Measurements from ENCODE around the gene OR8K1.

OR8K1 gene

DNA sequence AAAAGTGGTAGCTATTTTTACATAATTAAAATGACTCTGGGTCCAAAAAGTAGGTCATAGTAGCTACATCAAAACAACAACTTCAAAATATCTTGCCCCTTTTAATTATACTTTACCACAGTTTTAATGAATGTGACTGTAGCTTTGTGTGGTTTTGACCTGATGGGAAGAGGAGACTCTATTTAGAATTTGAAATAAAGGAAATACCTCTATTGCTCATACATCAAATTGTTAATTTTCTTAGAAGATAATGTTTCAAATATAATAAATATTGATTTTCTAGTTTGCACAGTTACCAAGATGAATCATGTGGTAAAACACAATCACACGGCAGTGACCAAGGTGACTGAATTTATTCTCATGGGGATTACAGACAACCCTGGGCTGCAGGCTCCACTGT is at the start of gene OR8K1:
OR8K1 (plus strand) TSS at position 301 of the 400 bp plus-strand sequence; CDS start at position 301, 0 bp downstream.
- FAIRE-seq (no peak), DNase-seq (ENCODE audit: low spot score) (no peak)

DNA sequence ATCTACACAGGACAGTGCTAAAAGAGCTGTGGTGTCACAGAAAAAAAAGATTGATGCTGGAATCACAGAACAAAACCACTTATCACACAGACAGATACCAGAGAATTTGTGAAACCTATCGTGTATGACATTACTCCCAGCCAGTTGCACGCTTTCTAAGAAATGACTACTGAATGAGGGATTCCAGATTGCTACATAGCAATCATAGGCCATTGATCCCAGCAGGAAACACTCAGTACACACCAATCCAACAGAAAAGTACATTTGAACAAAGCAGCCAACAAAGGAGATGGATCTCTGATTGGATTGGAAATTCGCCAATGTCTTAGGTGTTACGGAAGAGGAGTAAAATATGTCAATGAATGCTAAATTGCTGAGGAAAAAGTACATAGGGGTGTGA is 48.9 kb upstream of the OR8K1 start:
- FAIRE-seq: no peak

DNA sequence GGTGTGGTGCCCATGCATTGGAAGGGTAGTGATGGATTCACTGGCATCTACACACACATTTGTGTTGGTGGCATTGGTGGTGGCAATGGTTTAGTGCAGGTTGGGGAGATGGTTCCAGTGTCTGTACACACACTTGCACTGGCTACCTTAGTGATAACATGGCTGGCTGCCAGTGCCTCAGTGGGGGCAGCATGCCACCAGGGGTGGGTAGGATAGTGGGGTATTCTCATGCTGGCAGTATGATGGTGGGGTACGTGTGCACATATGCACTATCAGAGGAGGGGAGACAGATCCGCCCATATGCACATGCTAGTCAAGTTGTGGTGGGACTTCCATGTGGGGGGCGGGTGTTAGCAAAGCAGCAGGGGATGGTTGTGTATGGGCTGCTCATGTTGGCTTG is 38.0 kb upstream of the OR8K1 start:
- DNase-seq (ENCODE audit: low spot score): no peak
- no peak for FAIRE-seq

More for the DNA sequence above, 48.9 kb upstream of the OR8K1 start:
- DNase-seq (ENCODE audit: low spot score): no peak

DNA sequence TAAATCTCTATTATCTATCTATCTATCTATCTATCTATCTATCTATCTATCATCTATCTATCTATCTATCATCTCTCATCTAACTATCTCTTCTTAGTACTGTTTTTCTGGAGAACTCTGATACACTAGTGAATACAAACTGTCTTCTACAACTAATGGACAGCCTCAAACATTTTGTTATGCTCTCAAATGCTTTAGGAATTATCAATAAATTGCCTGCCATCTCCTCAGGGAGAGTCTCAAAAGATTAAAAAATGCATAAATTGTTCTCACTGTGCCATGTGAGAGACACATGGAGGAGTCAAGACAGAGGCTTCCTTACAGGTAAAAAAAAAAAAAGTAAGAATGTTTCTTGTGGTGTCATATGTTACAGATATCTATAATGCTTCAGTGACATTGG is 31.0 kb upstream of the OR8K1 start, which contains the start of gene OR8K3:
OR8K3 (plus strand) TSS at position 301 of the 400 bp plus-strand sequence. CDS start 3,163 bp downstream, outside the sequence.
- FAIRE-seq (no peak), DNase-seq (ENCODE audit: low spot score) (no peak)

DNA sequence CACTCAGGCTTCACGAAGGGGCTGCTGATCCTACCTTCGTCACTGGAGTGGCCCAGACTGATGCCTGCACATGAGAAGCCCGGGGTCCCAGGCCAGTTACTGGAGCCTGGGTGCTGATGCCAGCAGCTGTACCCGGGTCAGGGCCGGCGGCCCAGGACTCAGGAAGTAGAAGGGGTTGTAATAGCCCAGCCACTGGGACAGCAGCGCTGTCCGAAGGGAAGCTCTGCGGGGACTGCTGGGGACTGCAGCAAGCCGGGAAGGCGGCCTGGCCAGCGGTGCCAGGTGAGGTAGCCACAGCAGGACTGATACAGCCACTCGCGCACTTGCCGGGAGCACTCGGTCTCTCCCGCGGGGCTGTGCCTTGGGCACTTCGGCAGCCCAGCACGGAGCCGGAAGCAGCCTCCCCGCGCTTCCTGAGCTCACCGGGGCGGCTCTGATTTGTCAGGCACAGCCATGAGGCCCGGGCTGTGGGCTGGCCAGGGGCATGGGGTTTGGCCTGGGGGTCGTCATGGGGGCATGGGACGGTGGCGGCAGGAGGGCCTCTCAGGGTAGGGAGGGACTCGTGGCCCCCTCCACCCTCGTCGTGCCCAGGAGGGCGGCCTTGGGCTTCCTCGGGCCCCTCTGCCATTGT is 13.9 kb upstream of the OR8K1 start:
- FAIRE-seq (no peak), DNase-seq (ENCODE audit: low spot score) (no peak)

DNA sequence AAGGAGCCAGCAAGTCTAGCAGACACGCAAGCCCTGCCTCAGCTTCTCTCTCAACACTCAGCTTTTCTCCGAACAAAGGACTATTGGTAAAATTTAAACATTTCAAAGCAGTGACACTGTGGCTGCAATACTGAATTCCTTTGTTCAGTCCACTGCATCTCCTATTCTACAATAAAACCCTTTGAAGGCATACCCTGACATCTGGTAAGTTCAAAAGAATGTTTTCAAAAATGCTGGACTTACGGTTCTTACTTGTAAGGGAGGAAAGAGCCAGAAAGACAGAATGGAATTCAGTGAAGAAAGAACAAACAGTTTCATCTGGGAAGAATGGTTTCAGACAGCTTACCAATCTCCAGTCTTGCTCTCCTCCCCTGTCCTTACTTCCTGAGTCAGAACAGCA is 12.7 kb upstream of the OR8K1 start:
- FAIRE-seq (no peak), DNase-seq (ENCODE audit: low spot score) (no peak)

DNA sequence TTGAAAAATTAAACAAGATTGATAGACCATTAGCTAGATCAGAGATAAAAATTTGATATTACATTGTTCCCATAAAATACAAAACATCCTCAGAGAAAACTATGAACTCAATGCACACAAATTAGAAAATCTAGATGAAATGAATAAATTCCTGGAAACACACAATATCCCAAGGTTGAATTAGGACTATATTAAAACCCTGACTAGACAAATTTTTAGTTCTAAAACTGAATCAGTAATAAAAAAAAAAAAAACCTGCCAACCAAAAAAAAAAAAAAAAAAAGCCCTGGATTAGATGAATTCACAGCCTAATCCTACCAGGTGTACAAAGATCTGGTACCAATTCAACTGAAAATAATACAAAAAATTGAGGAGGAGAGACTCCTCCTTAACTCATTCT is 5.5 kb upstream of the OR8K1 start:
- DNase-seq (ENCODE audit: low spot score) (no peak), FAIRE-seq (no peak)

DNA sequence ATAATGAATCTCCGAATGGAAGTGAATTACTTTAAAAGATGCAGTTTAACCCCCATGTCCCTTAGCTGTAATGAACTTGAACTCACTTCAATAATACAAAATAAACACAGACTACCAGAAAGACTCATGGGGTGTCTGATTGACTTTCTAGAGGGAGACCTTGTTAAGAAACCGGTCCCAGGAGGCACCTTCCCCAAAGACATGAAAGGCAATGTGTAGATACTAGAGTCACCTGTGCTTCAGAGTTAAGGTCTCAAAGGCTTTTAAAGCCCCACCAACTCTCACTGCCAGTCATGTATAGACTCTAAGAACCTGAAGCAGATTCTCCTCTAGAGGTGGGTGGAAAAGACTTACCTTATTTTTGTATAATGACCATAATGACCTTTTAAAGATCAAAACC is 8.2 kb downstream of the OR8K1 start, which contains the start of gene OR8J1:
OR8J1 (plus strand) TSS at position 301 of the 400 bp plus-strand sequence. CDS start 5,956 bp downstream, outside the sequence.
- FAIRE-seq: no peak
- no peak for DNase-seq (ENCODE audit: low spot score)

DNA sequence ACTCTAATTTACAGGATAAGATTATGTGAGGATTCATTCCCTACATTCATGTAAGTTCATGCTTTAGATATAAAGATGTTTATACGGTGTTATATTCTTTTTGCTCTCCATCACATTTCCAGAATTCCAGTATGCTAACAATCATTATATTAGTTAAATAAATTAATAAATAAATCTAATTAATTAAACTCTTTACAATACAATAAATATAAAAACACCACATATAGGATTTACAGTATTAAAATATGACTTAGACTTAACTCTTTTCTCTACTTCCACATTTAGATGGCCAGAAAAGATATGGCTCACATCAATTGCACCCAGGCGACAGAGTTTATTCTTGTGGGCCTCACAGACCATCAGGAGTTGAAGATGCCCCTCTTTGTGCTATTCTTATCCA is 29.5 kb downstream of the OR8K1 start, which contains the start of gene OR8U1:
OR8U1 (plus strand) TSS at position 301 of the 400 bp plus-strand sequence; CDS start at position 301, 0 bp downstream.
- DNase-seq (ENCODE audit: low spot score) (no peak), FAIRE-seq (no peak)

DNA sequence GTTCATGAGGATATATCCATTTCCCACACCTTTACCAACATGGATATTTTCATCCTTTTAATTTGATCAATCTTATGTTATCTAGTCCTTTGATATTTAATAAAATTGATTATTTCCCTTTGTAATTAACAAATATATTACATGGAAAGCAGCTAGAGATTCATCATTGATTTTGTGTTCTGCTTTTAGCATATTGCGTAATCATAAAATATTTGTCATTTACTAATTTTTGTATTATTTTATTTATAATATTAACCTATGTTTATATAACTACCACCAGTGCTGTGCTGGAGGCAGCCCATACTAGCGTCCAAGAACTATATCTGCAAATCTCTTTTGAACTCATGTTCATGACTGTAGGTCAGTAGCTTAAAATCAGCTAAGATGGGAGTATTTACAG is 34.3 kb downstream of the OR8K1 start:
- DNase-seq (ENCODE audit: low spot score): no peak
- FAIRE-seq: no peak

DNA sequence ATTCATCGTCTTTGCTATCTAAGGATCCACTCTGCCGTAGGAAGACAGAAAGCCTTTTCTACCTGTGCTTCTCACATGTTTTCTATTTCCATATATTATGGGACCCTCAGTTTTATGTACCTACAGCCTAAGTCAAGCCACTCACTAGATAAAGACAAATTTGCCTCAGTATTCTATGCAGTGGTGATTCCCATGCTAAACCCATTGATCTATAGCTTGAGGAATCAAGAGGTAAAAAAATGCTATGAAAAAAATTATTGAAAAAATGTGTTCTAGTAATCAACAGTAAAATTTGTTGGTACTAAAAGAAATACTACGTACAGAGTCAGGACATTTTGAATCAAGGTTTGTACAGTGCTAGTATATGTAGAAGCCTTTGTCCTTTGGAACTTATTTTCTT is 48.5 kb downstream of the OR8K1 start:
- FAIRE-seq: no peak
- no peak for DNase-seq (ENCODE audit: low spot score)

DNA sequence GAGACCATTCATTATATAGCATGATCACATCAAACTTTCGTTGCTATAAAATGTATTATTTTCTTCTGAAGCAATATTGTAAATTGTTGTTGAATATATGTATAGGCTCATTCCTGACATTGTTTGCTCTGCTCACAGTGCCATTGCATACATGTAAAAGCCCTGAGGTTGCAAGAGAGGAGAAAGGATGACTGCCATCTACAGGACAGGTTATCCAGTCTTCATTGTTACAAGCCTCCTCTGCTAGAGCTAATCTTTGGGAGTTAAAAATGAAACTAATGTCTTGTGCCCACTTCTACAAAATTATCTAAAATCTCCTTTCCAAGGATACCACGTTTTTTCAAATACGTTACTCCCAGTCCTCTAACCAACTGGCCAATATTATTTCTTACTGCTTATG is 50.2 kb downstream of the OR8K1 start:
- no peak for DNase-seq (ENCODE audit: low spot score)
- FAIRE-seq: no peak
